ENCODE data around the gene SERPING1.

DNA sequence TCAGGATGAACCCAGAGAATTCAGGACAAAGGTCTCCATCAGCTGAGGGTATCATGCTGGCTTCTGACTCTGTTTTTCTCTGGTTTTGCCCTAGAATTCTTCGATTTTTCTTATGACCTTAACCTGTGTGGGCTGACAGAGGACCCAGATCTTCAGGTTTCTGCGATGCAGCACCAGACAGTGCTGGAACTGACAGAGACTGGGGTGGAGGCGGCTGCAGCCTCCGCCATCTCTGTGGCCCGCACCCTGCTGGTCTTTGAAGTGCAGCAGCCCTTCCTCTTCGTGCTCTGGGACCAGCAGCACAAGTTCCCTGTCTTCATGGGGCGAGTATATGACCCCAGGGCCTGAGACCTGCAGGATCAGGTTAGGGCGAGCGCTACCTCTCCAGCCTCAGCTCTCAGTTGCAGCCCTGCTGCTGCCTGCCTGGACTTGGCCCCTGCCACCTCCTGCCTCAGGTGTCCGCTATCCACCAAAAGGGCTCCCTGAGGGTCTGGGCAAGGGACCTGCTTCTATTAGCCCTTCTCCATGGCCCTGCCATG lies 16.8 kb downstream of the SERPING1 start:
- TF ChIP-seq, protein P1, sequence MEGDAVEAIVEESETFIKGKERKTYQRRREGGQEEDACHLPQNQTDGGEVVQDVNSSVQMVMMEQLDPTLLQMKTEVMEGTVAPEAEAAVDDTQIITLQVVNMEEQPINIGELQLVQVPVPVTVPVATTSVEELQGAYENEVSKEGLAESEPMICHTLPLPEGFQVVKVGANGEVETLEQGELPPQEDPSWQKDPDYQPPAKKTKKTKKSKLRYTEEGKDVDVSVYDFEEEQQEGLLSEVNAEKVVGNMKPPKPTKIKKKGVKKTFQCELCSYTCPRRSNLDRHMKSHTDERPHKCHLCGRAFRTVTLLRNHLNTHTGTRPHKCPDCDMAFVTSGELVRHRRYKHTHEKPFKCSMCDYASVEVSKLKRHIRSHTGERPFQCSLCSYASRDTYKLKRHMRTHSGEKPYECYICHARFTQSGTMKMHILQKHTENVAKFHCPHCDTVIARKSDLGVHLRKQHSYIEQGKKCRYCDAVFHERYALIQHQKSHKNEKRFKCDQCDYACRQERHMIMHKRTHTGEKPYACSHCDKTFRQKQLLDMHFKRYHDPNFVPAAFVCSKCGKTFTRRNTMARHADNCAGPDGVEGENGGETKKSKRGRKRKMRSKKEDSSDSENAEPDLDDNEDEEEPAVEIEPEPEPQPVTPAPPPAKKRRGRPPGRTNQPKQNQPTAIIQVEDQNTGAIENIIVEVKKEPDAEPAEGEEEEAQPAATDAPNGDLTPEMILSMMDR (IDR thresholded peaks at IDR 0.05; ENCODE audit: insufficient read depth, low read depth, low read length), result no peak
- no peak for TF ChIP-seq EZH2 (IDR thresholded peaks at IDR 0.05; ENCODE audit: insufficient read depth, low read length)
